ENCODE results near the gene CLECL1.

GRCh38 chr12:9727813-9728212 is 5.1 kb downstream of the CLECL1 start:
- no peak for TF ChIP-seq CTCF (IDR thresholded peaks at IDR 0.05)
- no peak for TF ChIP-seq POLR2A (IDR thresholded peaks at IDR 0.05)
